Measurements from ENCODE around the gene ODAD2.

DNA sequence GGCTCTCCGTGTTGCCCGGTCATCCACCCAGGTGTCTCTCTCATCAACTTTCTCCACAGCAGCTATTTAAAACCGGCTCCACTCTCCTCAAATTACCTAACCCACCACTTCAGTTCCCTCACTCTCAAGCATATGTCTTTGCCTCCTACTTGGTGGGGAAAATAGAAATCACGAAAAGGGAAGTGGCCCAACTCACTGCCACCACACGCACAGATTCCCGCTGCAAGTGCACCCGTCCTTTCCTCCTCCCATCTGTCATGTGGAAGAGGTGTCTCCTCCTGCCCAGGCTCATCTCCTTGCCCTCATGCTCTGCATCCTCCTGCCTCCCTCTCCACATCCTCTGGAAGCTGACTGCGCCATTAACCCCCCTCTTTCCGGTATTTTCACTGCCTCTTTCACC, 172.5 kb downstream of the ODAD2 start:
- TF ChIP-seq, protein P1, sequence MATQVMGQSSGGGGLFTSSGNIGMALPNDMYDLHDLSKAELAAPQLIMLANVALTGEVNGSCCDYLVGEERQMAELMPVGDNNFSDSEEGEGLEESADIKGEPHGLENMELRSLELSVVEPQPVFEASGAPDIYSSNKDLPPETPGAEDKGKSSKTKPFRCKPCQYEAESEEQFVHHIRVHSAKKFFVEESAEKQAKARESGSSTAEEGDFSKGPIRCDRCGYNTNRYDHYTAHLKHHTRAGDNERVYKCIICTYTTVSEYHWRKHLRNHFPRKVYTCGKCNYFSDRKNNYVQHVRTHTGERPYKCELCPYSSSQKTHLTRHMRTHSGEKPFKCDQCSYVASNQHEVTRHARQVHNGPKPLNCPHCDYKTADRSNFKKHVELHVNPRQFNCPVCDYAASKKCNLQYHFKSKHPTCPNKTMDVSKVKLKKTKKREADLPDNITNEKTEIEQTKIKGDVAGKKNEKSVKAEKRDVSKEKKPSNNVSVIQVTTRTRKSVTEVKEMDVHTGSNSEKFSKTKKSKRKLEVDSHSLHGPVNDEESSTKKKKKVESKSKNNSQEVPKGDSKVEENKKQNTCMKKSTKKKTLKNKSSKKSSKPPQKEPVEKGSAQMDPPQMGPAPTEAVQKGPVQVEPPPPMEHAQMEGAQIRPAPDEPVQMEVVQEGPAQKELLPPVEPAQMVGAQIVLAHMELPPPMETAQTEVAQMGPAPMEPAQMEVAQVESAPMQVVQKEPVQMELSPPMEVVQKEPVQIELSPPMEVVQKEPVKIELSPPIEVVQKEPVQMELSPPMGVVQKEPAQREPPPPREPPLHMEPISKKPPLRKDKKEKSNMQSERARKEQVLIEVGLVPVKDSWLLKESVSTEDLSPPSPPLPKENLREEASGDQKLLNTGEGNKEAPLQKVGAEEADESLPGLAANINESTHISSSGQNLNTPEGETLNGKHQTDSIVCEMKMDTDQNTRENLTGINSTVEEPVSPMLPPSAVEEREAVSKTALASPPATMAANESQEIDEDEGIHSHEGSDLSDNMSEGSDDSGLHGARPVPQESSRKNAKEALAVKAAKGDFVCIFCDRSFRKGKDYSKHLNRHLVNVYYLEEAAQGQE (IDR thresholded peaks at IDR 0.05; ENCODE audit: borderline replicate concordance) = no peak
- TF ChIP-seq, protein P2, sequence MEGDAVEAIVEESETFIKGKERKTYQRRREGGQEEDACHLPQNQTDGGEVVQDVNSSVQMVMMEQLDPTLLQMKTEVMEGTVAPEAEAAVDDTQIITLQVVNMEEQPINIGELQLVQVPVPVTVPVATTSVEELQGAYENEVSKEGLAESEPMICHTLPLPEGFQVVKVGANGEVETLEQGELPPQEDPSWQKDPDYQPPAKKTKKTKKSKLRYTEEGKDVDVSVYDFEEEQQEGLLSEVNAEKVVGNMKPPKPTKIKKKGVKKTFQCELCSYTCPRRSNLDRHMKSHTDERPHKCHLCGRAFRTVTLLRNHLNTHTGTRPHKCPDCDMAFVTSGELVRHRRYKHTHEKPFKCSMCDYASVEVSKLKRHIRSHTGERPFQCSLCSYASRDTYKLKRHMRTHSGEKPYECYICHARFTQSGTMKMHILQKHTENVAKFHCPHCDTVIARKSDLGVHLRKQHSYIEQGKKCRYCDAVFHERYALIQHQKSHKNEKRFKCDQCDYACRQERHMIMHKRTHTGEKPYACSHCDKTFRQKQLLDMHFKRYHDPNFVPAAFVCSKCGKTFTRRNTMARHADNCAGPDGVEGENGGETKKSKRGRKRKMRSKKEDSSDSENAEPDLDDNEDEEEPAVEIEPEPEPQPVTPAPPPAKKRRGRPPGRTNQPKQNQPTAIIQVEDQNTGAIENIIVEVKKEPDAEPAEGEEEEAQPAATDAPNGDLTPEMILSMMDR (IDR thresholded peaks at IDR 0.05; ENCODE audit: poor library complexity, severe bottlenecking) = no peak
- TF ChIP-seq RAD21 (conservative IDR thresholded peaks at IDR 0.05) (no peak), EZH2 (IDR thresholded peaks at IDR 0.05; ENCODE audit: borderline replicate concordance, insufficient read depth, low read length, poor library complexity, severe bottlenecking) (no peak), EP300 (conservative IDR thresholded peaks at IDR 0.05; ENCODE audit: poor library complexity, severe bottlenecking) (no peak), POLR2AphosphoS5 (IDR thresholded peaks at IDR 0.05) (no peak), MXI1 (conservative IDR thresholded peaks at IDR 0.05; ENCODE audit: poor library complexity, severe bottlenecking) (no peak), TAF1 (IDR thresholded peaks at IDR 0.05; ENCODE audit: low read depth) (no peak)
